Breast epithelium (tissue), 4 donors: ENCODE data around the gene EPHA3. TPM values are rescaled to one million over a fixed set of nuclear protein-coding genes. Genes with fewer than 3 reads are reported as not detected.

Experiments used
- DNase-seq, 2 donors: peaks; one replicate each; pipeline ENCODE4 v3.0.0-alpha.2; 2019; ENCODE audit warnings: low spot score in 2 of 2
- H3K27ac ChIP-seq, 2 donors: fragments of 200-600 bp; sonication (generic) in 1 of 2; one replicate each; pipeline ENCODE4 v1.5.1; 2016 to 2019; ENCODE audit warnings: mild to moderate bottlenecking in 1 of 2
- H3K27me3 ChIP-seq, 2 donors: fragments of 200-600 bp; sonication (generic) in 1 of 2; one replicate each; pipeline versions ENCODE4 v1.5.1 to v1.6.0; 2017 to 2019; ENCODE audit warnings: control low read depth in 1 of 2, mild to moderate bottlenecking in 1 of 2
- H3K36me3 ChIP-seq: fragments of 200-600 bp; one replicate; pipeline ENCODE4 v1.5.1; 2019
- H3K4me1 ChIP-seq, 2 donors: fragments of 200-600 bp; sonication (generic); one replicate each; pipeline ENCODE4 v1.5.1; 2016 to 2019; ENCODE audit warnings: control low read depth in 1 of 2
- H3K4me3 ChIP-seq, 3 donors: fragments of 200-600 bp; sonication (generic); 1 replicate in 2 of 3; 2 replicates in 1 of 3; pipeline ENCODE4 v1.5.1; 2016 to 2019; ENCODE audit warnings: mild to moderate bottlenecking in 3 of 3, moderate library complexity in 2 of 3
- H3K9me3 ChIP-seq, 2 donors: fragments of 200-600 bp; sonication (generic) in 1 of 2; one replicate each; pipeline ENCODE4 v1.5.1; 2016 to 2019; ENCODE audit warnings: control low read depth in 1 of 2
- POLR2A ChIP-seq: fragments of 450-650 bp; IDR thresholded peaks from one replicate; pipeline ENCODE4 v1.6.1; 2016; ENCODE audit warnings: antibody characterized with exemption, mild to moderate bottlenecking, moderate library complexity
- POLR2AphosphoS5 ChIP-seq, 3 donors: sonication (generic); formaldehyde crosslinking; IDR thresholded peaks; one replicate each; pipeline ENCODE4 v1.6.1; 2017; ENCODE audit warnings: antibody characterized with exemption in 3 of 3
- intact Hi-C: fragments of 100-400 bp; cut with DNase I; formaldehyde crosslinking; loops from one replicate; pipeline ENCODE4 v1.15.1; 2023; ENCODE audit warnings: low total_unique reads
- total RNA-seq, 3 donors: library from RNA; depleted of rRNA; stranded (reverse); fragments of >200 nt; gene quantifications; one replicate each; pipeline ENCODE4 v1.1.0, GENCODE V29; 2016
- TF ChIP-seq, protein P1 (sequence below), 3 donors: fragments of 450-650 bp; IDR thresholded peaks; one replicate each; pipeline ENCODE4 v1.5.1; 2016 to 2017; ENCODE audit warnings: antibody characterized with exemption in 3 of 3, mild to moderate bottlenecking in 3 of 3, moderate library complexity in 3 of 3

The EPHA3 gene
- total RNA-seq, 3 donors from 2014 or later = 1.0 to 3.9 (median 3.7) TPM

DNA sequence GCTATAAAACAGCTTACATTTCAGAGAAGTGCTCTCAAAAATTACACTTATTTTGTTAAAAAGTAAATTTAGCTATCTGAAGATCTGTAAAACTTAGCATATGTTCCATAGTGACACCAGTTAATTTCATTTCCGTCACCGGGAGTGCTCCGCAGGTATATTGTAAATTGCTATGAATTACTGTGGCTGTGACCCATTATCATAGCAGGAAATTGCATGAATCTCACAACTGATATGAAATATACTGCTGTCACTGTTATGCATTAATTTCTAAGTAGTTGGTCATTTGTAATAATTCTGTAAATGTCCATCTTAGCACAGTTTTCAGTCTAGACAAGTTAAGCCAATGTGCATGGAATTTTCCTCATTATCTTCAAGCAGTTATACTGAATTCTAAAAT lies 91.2 kb downstream of the EPHA3 start:
- intact Hi-C loops = no loop called here
- TF ChIP-seq, protein P1, sequence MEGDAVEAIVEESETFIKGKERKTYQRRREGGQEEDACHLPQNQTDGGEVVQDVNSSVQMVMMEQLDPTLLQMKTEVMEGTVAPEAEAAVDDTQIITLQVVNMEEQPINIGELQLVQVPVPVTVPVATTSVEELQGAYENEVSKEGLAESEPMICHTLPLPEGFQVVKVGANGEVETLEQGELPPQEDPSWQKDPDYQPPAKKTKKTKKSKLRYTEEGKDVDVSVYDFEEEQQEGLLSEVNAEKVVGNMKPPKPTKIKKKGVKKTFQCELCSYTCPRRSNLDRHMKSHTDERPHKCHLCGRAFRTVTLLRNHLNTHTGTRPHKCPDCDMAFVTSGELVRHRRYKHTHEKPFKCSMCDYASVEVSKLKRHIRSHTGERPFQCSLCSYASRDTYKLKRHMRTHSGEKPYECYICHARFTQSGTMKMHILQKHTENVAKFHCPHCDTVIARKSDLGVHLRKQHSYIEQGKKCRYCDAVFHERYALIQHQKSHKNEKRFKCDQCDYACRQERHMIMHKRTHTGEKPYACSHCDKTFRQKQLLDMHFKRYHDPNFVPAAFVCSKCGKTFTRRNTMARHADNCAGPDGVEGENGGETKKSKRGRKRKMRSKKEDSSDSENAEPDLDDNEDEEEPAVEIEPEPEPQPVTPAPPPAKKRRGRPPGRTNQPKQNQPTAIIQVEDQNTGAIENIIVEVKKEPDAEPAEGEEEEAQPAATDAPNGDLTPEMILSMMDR (IDR thresholded peaks at IDR 0.05) = no peak
- no peak for TF ChIP-seq POLR2AphosphoS5 (IDR thresholded peaks at IDR 0.05)
- TF ChIP-seq POLR2A = no peak
- Histone ChIP-seq H3K27ac (no peak overlapping the region), H3K9me3 (no peaks in the 10 kb centered on the region), H3K36me3 (no peaks in the 10 kb centered on the region), H3K4me3 (no peak overlapping the region), H3K4me1 (no peaks in the 10 kb centered on the region), H3K27me3 (no peaks in the 10 kb centered on the region)
- DNase-seq = no peak

DNA sequence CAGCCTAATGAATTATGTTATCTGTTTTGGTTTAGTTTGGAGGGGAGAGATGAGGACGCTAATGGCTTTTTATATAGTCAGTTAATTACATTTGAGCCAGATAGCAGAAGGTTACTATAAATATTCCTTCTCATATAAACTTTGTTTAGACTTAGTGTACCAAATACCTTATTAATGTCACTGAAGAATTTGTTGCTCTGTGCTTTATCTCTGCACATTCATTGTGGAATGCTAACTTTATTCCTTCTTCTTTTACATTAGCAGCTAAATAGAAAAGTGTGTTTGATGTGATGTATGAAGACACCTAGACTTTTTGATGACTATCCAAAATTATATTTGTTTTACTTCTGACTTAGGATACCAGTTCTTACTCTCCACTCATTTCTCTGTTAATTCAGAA lies 105.2 kb downstream of the EPHA3 start:
- H3K27ac ChIP-seq = no peak overlapping the region
- no peaks in the 10 kb centered on the region for H3K4me1 ChIP-seq
- no peaks in the 10 kb centered on the region for H3K36me3 ChIP-seq
- TF ChIP-seq POLR2A (no peak), POLR2AphosphoS5 (IDR thresholded peaks at IDR 0.05) (no peak)
- TF ChIP-seq, protein P1 (IDR thresholded peaks at IDR 0.05) = no peak
- H3K9me3 ChIP-seq = peaks cover 0 to 5% of the 10 kb centered on the region in 2 donors
- H3K4me3 ChIP-seq = no peak overlapping the region
- no peaks in the 10 kb centered on the region for H3K27me3 ChIP-seq
- intact Hi-C loops = no loop called here
- no peak for DNase-seq

DNA sequence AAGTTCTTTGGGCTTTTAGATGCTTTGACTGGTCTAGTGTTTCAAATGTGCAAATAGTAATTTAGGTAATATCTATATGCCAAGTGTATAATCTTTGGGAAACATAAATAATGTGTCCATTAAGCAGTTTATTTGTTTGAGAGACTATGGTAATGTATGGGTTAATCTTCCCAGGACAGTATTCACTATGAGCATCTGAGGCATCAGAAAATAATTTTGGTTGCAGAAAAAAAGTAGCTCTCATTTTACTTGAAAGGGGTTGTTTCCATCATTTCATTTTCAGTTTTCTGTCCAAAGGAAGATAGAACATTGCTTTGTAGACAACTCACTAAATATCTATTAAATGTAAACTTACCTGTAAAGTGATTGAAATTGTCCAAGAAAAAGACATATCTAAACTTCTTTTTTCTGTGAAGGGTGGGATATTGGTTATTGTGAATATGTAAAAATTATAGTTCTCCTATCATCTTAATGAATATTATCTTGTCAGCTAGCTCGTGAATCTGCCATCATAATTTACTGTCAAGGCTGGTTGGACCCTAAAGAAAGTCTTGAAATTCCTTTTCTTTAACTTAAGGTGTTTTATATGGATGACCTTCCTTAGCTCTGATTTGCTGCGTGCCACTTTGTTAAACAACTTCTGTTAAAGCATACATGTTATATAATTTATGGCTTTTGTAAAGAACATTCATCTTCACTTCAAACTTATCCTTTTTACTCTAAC lies 108.8 kb downstream of the EPHA3 start:
- Histone ChIP-seq H3K27ac (no peak overlapping the region), H3K36me3 (no peaks in the 10 kb centered on the region), H3K9me3 (no peaks in the 10 kb centered on the region), H3K4me1 (no peaks in the 10 kb centered on the region), H3K27me3 (no peaks in the 10 kb centered on the region), H3K4me3 (no peak overlapping the region)
- no peak for DNase-seq
- TF ChIP-seq POLR2AphosphoS5 (IDR thresholded peaks at IDR 0.05) (no peak), POLR2A (no peak)
- TF ChIP-seq, protein P1 (IDR thresholded peaks at IDR 0.05) = no peak
- intact Hi-C loops = no loop called here

DNA sequence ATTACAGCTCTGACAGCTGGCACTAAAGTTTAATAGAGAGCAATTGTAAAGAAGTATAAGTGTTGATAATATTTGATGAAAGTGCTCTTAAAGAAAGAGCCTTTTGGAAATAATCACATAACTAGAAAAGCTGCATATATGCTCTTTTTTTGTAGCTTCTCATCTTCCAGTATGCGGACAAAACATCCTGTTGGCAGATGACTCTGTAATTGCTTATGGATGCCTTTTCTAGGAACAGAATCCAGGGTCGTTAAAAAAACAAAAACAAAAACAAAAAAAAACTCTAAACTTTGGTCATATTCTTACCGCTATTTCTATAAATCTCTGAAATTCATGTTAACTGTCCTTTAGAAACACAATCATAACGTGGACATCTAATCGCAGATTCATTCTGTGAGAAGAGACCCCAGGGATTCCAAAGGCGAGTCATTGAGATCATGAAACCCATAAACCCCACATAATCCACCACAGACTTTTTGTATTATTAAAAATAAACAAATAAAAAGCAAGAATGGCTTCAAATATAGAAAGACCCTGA lies 109.8 kb downstream of the EPHA3 start:
- TF ChIP-seq, protein P1 (IDR thresholded peaks at IDR 0.05) = no peak
- TF ChIP-seq POLR2AphosphoS5 (IDR thresholded peaks at IDR 0.05) = no peak
- TF ChIP-seq POLR2A = no peak
- Histone ChIP-seq H3K9me3 (no peaks in the 10 kb centered on the region), H3K27me3 (no peaks in the 10 kb centered on the region), H3K4me3 (no peak overlapping the region), H3K36me3 (no peaks in the 10 kb centered on the region), H3K27ac (no peak overlapping the region), H3K4me1 (no peaks in the 10 kb centered on the region)
- intact Hi-C loops = no loop called here
- DNase-seq = no peak

DNA sequence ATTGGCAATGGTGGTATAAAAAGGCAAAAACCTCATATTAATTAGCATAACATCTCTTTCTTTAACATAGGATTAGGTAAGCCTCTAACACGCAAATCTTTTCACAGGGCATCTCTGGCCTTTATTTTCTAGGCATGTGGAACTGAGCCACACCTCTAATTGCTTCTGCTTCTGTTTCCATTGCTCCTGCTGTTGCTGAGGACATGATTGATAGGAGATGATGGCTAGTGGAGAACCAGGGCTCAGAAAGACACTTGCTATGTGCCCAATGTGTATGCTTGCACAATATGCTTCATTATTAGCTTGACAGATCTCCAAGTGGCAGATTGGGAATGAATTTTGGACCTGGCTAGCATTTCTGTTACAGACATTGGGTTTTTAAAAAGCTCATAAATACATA lies 114.5 kb downstream of the EPHA3 start:
- Histone ChIP-seq H3K4me3 (no peak overlapping the region), H3K36me3 (no peaks in the 10 kb centered on the region), H3K9me3 (no peaks in the 10 kb centered on the region), H3K27ac (no peak overlapping the region), H3K27me3 (no peaks in the 10 kb centered on the region), H3K4me1 (no peaks in the 10 kb centered on the region)
- no peak for DNase-seq
- intact Hi-C loops = no loop called here
- TF ChIP-seq POLR2AphosphoS5 (IDR thresholded peaks at IDR 0.05) (no peak), POLR2A (no peak)
- TF ChIP-seq, protein P1 (IDR thresholded peaks at IDR 0.05) = no peak
